Thyroid gland (tissue), 4 donors: ENCODE data around the gene CLDN34.

Source experiments
- CTCF ChIP-seq, 6 experiments: fragments of 200-600 bp in 3 of 6; fragments of 450-650 bp in 3 of 6; sonication (generic) in 3 of 6; IDR thresholded peaks; one replicate each; pipeline ENCODE4 v1.5.1; 2016 to 2019; ENCODE audit warnings: antibody characterized with exemption in 6 of 6, mild to moderate bottlenecking in 2 of 6, inconsistent platforms in 1 of 6, moderate library complexity in 1 of 6
- POLR2A ChIP-seq, 2 donors: fragments of 450-650 bp; IDR thresholded peaks; one replicate each; pipeline ENCODE4 v1.6.1; 2017; ENCODE audit warnings: antibody characterized with exemption in 2 of 2, mild to moderate bottlenecking in 2 of 2, moderate library complexity in 1 of 2

GRCh38 chrX:9958183-9958582 lies 9.0 kb upstream of the CLDN34 start:
- TF ChIP-seq CTCF (IDR thresholded peaks at IDR 0.05) (no peak), POLR2A (IDR thresholded peaks at IDR 0.05) (no peak)
